Dedifferentiated amniotic fluid mesenchymal stem cell (primary cell): Measurements from ENCODE around the gene ATP5F1C.
"Not testable (repeated sequence)": the region's sequence is repeated elsewhere in the genome, so short reads cannot be mapped to it uniquely, and the experiment has no call there.

Source experiments
- DNase-seq: peaks from one replicate; pipeline ENCODE4 v3.0.0-alpha.2; 2016; ENCODE audit errors: extremely low spot score

ATP5F1C gene

DNA sequence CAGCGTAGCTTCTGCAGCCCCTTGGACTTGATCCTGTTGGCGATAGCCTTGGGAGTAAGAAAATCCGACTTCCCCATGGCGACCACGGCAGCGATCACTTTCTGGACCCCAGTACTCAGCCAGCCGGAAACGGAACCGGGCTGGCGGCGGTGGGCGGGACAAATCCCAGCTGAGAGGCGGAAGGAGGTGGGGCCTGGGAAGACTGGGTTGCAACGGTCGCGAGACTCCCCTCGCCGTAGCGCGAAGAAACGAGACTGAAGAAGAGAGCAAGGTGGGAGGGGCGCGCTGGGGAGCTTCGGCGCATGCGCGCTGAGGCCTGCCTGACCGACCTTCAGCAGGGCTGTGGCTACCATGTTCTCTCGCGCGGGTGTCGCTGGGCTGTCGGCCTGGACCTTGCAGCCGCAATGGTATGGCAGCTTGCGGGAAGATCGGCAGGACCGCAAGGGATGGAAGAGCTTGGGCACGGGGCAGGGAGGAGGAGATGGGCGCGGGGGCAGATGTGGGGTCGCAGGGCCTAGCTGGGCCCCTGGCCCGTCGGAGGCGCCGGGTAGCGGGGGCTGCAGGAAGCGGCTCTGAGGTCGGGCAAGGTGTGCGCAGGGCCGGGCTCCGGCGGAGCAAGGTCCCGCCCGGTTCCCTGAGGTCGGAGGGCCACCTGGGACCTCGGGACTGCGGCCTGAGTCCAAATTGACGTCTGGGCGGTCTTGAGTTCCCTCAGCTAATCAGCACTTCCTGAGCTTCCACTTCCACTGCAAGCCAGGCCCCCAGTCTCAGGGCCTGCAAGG, at the start of gene ATP5F1C, which contains the start of gene KIN:
Gene ATP5F1C (plus strand): TSS at position 321 of the 782 bp plus-strand sequence. CDS start 31 bp downstream, at position 352.
Gene KIN (minus strand): TSS at position 137 of the 782 bp plus-strand sequence. CDS start 60 bp downstream, at position 77.
- peak; percentile 97 for DNase-seq

DNA sequence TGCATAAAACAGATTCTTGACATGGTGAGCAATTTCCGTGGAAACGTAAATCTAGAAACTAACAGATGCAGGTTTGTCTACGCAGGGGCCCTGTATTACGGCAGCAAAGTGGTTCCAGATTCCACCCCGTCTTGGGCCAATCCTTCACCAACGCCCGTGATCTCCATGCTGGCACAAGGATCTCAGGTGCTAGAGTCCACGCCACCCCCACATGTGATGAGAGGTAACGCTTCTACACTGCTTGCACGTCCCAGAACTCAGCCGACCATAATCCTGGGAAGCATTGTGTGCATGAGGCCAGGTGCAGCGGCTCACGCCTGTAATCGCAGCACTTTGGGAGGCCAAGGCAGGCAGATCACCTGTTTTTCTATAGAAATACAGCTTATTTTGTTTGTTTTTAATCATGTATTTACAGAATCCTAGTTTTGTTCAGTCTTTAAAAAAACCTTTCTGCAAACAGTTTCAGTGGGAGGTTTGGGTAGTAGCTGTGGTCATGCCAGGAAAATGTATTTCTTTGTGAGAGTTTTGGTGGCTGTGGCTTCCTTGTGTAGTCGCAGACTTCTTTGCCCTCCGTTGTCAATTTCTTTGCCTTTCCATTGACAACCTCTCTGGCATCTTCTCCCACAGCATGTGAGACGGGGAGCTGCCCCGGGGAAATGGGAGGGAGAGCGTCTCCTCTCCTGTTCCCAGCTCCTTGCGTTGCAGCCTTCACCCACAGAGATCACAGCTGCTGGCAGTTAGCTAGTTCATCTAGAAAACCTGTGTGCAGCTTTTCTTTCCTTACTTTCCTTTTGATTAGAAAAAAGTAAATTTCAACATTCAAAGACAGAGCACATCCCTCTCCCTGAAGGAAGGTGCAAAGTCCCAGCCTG, 49.2 kb upstream of the ATP5F1C start:
- no peak for DNase-seq

GRCh38 chr10:7744307-7744706, 43.7 kb upstream of the ATP5F1C start:
- DNase-seq: no peak

DNA sequence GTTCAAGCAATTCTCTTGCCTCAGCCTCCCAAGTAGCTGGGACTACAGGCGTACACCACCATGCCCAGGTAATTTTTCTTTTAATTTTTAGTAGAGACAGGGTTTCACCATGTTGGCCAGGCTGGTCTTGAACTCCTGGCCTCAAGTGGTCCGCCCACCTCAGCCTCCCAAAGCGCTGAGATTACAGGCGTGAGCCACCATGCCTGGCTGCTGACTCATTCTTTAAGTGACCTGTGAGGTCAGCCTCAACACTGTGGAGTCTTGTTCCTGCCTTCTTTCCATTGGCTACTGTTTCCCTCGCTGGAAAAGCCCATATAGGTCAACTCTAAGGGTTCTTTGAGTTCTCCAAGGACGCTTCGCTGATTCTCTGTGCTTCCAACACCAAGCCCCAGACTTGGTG, 39.3 kb upstream of the ATP5F1C start:
- not testable (repeated sequence) for DNase-seq

- no peak for DNase-seq
These were observed 37.8 kb upstream of the ATP5F1C start for GRCh38 chr10:7750222-7750621.

GRCh38 chr10:7752251-7752650, 35.7 kb upstream of the ATP5F1C start:
- no peak for DNase-seq

GRCh38 chr10:7755103-7755502, 32.9 kb upstream of the ATP5F1C start:
- DNase-seq: no peak

DNA sequence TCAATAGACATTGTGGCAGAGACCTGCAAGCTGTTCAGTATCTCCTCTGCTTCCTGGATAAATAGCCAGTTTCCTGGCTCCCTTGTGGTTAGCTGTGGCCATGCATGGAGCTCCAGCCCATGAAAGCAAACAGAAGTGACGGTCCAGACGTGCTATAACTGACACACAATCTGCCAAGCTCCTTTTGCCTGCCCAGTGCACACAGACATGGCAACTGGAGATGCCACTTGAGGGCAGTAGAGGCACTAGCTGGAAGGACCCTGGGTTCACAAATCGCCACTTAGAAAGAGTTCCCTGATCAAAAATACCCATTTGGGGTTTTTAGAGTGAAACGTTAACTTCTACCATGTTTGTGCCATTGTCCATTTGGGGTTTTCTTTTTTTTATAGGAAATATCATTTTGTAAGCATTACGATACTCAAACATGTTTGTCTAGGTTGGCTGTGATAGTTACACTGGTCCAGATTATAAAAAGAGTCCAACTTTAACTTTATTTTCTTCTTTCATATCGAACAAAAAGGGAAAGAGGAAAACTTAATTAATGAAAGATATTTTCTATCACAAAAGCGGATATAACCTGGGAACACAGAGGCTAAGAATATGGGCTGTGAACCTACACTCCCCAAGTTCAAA, 31.5 kb upstream of the ATP5F1C start:
- DNase-seq: no peak

DNA sequence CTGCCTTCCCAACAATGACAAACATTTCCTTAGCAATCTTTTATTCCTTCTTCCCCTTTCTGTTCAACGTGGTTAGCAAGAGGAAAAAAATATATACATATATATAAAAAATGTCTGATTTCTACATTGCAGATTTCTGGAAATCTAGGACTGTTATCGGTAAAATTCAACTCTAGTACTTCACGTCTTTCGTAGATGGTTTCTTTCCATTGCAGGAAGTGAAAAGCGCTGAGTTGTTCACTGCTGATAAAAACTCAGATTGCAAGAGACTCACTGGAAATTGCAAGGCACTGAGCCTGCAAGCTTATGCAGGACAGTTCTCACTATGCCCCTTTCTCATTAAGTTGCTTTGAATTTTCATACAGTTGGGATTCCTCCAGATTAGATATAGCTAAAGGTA, 24.0 kb upstream of the ATP5F1C start:
- no peak for DNase-seq

DNA sequence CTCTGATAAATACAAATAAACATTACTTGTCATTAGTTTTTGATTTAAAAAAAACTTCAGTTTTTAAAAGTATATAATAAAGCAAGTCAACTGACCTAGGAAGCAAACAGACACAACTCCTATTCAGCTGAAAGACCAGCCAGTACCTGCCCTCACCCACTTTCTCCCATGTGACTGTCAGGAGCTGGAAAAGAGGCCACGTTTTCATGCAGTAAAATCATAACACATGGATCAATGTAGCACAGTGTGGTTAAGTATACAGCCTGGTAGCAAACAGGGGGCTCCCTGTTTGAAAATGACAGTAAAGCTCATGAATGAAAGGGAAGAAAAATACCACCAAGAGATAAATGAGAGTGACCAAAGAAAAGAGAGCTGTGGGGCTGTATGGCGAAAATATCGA, 21.7 kb upstream of the ATP5F1C start:
- DNase-seq: no peak

DNA sequence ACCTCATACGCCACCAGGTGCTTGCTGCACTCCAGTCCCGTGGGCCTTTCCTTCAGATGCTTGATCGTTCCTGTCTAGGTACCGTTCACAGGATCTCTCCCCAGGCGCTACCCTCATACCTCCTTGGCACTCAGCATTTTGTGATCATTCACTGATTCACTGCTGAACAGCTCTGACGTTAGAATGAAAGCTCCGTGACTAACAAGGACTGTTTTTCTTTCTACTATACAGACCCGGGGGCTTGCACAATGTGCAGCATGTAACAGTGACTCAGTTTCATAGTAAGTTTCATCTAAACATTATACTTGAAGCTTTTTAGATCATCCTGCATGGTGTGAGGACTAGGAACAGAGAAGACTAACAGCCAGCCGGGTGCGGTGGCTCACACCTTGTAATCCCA, 20.8 kb upstream of the ATP5F1C start:
- peak; percentile 51 for DNase-seq

DNA sequence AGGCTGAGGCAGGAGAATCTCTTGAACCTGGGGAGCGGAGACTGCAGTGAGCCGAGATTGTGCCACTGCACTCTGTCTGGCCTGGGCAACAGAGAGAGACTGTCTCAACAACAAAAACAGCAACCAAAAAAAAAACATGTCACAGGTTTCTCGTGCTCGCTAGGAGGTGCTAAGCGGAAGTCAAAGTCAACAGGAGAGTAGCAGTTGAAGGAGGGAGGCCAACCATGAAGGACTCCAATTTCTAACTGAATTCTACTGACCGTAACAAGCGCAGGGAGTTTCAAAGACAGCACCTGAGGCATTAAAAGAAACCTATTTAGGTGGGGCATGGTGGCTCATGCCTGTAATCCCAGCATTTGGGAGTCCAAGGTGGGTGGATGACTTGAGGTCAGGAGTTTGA, 19.6 kb upstream of the ATP5F1C start:
- DNase-seq: no peak

DNA sequence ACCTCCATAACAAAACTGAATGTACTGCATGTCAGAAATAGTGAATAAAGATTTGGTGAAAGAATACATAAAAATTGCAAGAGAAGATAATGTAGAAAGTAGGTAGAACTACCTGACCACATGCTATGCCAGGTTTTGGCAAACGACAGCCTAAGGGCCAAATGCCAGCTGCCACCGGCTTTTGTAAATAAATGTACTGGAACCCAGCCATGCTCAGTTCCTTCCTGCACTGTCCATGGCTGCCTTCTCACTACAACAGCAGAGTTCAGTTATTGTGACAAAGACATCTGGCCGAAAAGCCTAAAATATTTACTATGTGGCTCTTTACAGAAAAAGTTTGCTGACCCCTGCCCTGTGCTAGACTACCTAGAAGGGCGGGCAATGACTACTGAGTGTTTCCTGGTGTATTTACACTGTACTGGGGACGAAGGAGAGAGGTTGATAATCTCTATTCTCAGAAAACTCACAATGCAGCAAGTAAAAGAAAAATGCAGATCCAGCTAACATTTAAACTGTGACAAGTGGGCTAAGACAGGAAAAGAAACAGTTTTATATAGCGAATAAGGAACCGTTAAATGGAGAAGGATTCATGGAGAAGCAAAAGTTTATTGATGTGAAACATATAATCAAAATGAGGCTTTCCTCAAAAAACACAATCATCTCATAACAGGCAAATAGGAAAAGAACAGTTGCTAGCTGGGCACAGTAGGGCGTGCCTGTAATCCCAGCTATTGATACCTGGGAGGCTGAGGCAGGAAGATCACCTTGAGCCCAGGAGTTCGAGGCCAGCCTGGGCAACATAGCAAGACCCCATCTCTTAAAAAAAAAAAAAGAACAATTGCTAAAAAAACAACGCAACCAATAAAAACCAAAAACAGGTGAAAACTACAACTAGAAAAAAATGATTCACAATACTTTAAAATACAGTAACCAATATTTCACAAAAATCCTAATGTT, 13.9 kb upstream of the ATP5F1C start:
- DNase-seq: no peak

DNA sequence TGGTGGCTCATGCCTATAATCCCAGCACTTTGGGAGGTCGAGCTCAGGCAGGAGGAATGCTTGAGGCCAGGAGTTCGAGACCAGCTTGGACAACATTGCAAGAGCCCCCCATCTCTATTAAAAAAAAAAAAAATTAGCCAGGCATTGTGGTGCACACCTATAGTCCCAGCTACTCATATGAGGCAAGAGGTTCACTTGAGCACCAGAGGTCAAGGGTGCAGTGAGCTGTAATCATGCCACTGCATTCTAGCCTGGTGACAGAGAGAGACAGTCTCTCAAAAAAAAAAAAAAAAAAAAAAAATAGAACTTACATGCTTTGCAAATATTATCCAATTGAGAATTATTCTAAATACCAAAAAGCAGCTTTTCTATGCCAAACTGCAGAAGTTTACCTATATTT, 11.2 kb upstream of the ATP5F1C start:
- no peak for DNase-seq

DNA sequence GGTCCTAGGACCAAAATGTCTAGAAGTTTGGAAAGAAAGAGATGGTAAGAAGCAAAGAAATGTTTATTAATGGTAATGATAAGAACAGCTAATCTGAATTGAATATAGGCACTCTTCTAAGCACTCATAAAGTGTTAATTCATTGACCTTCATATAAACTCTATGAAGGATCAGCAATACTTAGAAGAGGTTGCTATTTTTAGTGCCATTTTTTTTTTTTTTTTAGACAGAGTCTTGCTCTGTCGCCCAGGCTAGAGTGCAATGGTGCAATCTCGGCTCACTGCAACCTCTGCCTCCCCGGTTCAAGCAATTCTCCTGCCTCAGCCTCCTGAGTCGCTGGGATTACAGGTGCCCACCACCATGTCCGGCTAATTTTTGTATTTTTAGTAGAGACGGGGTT, 5.8 kb upstream of the ATP5F1C start:
- DNase-seq: not testable (repeated sequence)

GRCh38 chr10:7786430-7786829, 1.5 kb upstream of the ATP5F1C start:
- no peak for DNase-seq

DNA sequence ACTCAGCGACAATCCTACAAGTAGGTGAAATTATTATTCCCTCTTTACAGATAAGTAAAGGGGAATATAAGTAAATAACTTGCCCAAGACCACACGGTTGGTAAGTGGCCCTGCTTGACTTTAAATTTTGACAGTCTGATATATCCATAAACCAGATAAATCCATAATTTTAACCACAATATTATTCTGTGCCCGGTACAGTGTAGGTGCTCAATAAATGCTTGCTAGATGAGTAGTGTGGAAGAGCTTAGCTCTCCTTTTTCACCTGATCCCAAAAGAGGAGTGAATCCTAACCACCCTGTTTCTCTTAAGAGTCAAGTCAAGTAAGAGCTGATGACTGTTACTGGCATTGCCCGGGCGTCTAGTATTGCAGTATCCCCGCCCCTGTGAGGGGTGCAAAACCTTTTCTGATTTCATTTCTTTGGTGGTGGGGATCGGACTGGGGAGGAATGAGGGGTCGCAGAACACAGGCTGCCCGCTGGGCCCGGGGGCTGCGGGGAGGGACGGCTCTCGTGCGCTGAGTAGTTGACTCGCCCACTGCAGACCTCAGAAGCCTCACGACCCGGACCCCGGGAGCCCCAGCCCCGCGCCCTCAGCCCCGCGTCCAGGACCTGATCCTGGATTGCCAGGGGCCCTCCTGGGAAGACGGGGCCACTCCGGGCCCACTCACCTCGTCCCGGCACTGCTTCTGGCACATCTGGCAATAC, 674 bp upstream of the ATP5F1C start:
- no peak for DNase-seq

- DNase-seq: no peak
These were observed 786 bp downstream of the ATP5F1C start for GRCh38 chr10:7788639-7789286.

DNA sequence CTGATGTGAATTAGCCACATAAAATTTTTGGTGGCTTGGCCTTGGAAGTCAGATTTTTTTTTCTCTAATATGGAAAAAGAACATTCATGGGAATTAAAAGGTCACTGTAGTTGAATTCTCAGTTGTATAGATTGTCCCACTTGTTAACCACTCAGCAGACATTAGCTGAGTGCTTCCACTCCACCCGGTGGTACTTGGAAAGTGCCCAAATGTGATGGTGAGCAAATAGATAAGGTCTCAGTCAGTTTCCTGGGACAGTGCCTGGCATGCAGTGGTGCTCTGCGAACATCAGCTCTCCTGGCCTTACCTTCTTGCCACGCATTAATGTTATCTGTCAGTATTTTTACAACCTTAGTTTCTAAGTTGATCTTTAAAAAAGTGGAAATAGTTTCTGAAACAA, 1.4 kb downstream of the ATP5F1C start:
- DNase-seq: no peak

DNA sequence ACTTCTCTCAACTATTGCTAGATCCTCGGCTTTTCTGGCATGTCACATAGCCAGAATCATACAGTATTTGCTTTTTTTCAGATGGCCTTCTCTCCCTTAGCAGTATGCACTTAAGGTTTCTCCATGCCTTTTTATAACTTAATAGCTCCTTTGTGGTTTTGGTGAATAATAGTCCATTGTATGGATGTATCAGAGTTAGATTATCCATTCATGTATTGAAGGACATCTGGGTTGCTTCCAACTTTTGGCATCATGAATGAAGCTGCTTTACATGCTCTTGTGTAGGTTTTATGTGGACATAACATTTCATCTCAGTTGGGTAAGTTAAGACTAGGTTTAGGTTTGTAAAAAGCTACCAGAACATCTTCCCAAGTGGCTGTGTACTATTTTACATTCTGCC, 4.6 kb downstream of the ATP5F1C start:
- no peak for DNase-seq
